Spleen (tissue), 11 donors: ENCODE results near the gene PIKFYVE. TPM values are rescaled to one million over a fixed set of nuclear protein-coding genes. Genes with fewer than 3 reads are reported as not detected.

Source experiments
- DNase-seq: peaks from one replicate; pipeline ENCODE4 v3.0.0-alpha.2; 2020
- H3K27ac ChIP-seq, 8 donors: fragments of 200-600 bp; sonication (generic) in 7 of 8; 1 replicate in 4 of 8; 2 replicates in 4 of 8; pipeline versions ENCODE4 v1.5.0 to v1.8.0; 2016 to 2021; ENCODE audit warnings: inconsistent platforms in 4 of 8, mild to moderate bottlenecking in 4 of 8, moderate library complexity in 1 of 8
- H3K27me3 ChIP-seq, 7 donors: fragments of 200-600 bp; sonication (generic) in 6 of 7; replicated peaks in 1 of 7; 1 replicate in 4 of 7; 2 replicates in 3 of 7; pipeline versions ENCODE4 v1.5.0 to v1.8.0; 2016 to 2021; ENCODE audit warnings: inconsistent platforms in 3 of 7, mild to moderate bottlenecking in 1 of 7
- H3K36me3 ChIP-seq, 6 donors: fragments of 200-600 bp; sonication (generic) in 5 of 6; 1 replicate in 4 of 6; 2 replicates in 2 of 6; pipeline versions ENCODE4 v1.5.0 to v1.8.0; 2016 to 2021; ENCODE audit warnings: inconsistent platforms in 2 of 6
- H3K4me1 ChIP-seq, 6 donors: fragments of 200-600 bp; sonication (generic) in 5 of 6; 1 replicate in 3 of 6; 2 replicates in 3 of 6; pipeline versions ENCODE4 v1.5.0 to v1.8.0; 2016 to 2021; ENCODE audit warnings: inconsistent platforms in 3 of 6
- H3K4me3 ChIP-seq, 8 donors: fragments of 200-600 bp; sonication (generic) in 7 of 8; 1 replicate in 4 of 8; 2 replicates in 4 of 8; pipeline versions ENCODE4 v1.5.0 to v1.8.0; 2016 to 2021; ENCODE audit warnings: inconsistent platforms in 4 of 8, mild to moderate bottlenecking in 4 of 8, moderate library complexity in 2 of 8
- H3K9me3 ChIP-seq, 8 donors: fragments of 200-600 bp; sonication (generic) in 7 of 8; 1 replicate in 4 of 8; 2 replicates in 4 of 8; pipeline versions ENCODE4 v1.5.0 to v1.8.0; 2016 to 2021; ENCODE audit warnings: inconsistent platforms in 4 of 8
- POLR2A ChIP-seq, 3 donors: fragments of 450-650 bp; IDR thresholded peaks; one replicate each; pipeline ENCODE4 v1.5.1; 2017; ENCODE audit warnings: antibody characterized with exemption in 3 of 3, mild to moderate bottlenecking in 1 of 3
- POLR2AphosphoS5 ChIP-seq, 3 donors: sonication (generic); formaldehyde crosslinking; IDR thresholded peaks; one replicate each; pipeline ENCODE4 v1.5.1; 2017; ENCODE audit warnings: antibody characterized with exemption in 3 of 3
- WGBS, 5 donors: extraction: QIAGEN DNeasy Blood & Tissue Kit in 3 of 5; methylation state at CpG; one replicate each; pipeline versions ENCODE4 v1.1.5 to v1.1.7; 2013 to 2018; 5-methylcytosine and 5-hydroxymethylcytosine counted together
- intact Hi-C: fragments of 100-400 bp; cut with DNase I; formaldehyde crosslinking; loops from one replicate; pipeline ENCODE4 v1.15.0; 2023; ENCODE audit warnings: low total_unique reads
- polyA plus RNA-seq, 3 donors: library from polyadenylated mRNA; stranded (reverse); fragments of 200-250 nt; gene quantifications; one replicate each; pipeline ENCODE4 v1.2.1, GENCODE V29; 2013
- total RNA-seq, 7 donors: library from RNA; depleted of rRNA in 3 of 7; stranded (reverse); fragments of >200 nt in 3 of 7; fragmentation: NEBNext Ultra II Directional in 4 of 7; extraction: Animal tissue kit (Norgen Biotek cat#: 25700) in 4 of 7; gene quantifications; one replicate each; pipeline versions ENCODE4 v1.1.0 to v1.2.1, GENCODE V29; 2016 to 2021
- TF ChIP-seq, protein P1 (sequence below), 11 experiments: fragments of 200-600 bp in 7 of 11; fragments of 450-650 bp in 4 of 11; sonication (generic) in 4 of 11; IDR thresholded peaks in 8 of 11; conservative IDR thresholded peaks in 3 of 11; 1 replicate in 7 of 11; 2 replicates in 4 of 11; pipeline versions ENCODE4 v1.4.0 to v1.8.0; 2016 to 2021; ENCODE audit warnings: antibody characterized with exemption in 11 of 11, inconsistent platforms in 4 of 11, mild to moderate bottlenecking in 1 of 11
- donor health status: healthy with polysubstance abuse.
- donor health status: DM: no; HTN: no; CAD: no; lungs with moderate emphysema.
- donor health status: DM: no; HTN: no; CAD: no.
- donor health status: Bipolar disorder and iron deficiency.
- donor health status: healthy.
- donor health status: DM: no; HTN: no; CAD: no.
- donor health status: DM: yes; HTN: yes; CAD: no.

The PIKFYVE gene
- total and polyA plus RNA-seq, 10 donors: 7.3 to 68.7 (median 52.7) TPM

DNA sequence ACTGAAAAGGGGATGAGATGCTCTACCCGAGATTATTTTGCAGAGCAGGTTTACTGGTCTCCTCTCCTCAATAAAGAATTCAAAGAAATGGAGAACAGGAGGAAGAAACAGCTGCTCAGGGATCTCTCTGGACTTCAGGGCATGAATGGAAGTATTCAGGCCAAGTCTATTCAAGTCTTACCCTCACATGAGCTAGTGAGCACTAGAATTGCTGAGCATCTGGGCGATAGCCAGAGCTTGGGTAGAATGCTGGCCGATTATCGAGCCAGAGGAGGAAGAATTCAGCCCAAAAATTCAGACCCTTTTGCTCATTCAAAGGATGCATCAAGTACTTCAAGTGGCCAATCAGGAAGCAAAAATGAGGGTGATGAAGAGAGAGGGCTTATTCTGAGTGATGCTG is 60.0 kb downstream of the PIKFYVE start:
- H3K27ac ChIP-seq: no peak overlapping the region
- no peak overlapping the region for H3K4me3 ChIP-seq
- no peak for DNase-seq
- peaks cover 18 to 96% (median 67%) of the 10 kb centered on the region in 6 donors for H3K36me3 ChIP-seq
- H3K27me3 ChIP-seq: no peaks in the 10 kb centered on the region
- intact Hi-C loops: no loop called here
- WGBS, 5 donors: 79 to 94% (median 91%) methylated on average over 4 of the region's 4 CpGs
- H3K4me1 ChIP-seq: peaks cover 0 to 14% (median 6%) of the 10 kb centered on the region in 6 donors
- TF ChIP-seq, protein P1, sequence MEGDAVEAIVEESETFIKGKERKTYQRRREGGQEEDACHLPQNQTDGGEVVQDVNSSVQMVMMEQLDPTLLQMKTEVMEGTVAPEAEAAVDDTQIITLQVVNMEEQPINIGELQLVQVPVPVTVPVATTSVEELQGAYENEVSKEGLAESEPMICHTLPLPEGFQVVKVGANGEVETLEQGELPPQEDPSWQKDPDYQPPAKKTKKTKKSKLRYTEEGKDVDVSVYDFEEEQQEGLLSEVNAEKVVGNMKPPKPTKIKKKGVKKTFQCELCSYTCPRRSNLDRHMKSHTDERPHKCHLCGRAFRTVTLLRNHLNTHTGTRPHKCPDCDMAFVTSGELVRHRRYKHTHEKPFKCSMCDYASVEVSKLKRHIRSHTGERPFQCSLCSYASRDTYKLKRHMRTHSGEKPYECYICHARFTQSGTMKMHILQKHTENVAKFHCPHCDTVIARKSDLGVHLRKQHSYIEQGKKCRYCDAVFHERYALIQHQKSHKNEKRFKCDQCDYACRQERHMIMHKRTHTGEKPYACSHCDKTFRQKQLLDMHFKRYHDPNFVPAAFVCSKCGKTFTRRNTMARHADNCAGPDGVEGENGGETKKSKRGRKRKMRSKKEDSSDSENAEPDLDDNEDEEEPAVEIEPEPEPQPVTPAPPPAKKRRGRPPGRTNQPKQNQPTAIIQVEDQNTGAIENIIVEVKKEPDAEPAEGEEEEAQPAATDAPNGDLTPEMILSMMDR (IDR thresholded peaks at IDR 0.05 in 8 of 11, conservative IDR thresholded peaks at IDR 0.05 in 3 of 11): no peak
- TF ChIP-seq POLR2AphosphoS5 (IDR thresholded peaks at IDR 0.05): peak in 1 of 3 donors; percentile 5
- no peaks in the 10 kb centered on the region for H3K9me3 ChIP-seq

DNA sequence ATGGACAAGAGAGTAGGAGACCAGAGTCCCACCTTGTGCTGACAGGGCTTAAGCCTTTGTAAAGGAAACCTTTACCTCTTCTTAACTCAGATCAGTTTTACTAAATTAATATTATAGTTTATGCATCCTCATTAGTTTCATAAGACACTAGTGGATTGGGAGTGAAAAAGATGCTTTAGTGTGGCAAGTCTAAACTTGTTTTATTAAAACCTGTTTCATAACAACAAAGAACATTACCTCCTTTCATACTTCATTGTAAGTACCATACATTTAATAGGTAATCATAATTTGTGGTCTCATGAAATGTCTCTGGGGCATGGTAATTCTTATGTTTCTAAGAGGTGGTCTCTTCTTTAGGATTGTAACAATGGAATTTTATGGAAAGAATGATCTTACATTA is 63.4 kb downstream of the PIKFYVE start:
- Histone ChIP-seq H3K36me3 (peaks cover 18 to 100% (median 88%) of the 10 kb centered on the region in 6 donors), H3K9me3 (no peaks in the 10 kb centered on the region), H3K4me1 (no peaks in the 10 kb centered on the region), H3K27me3 (no peaks in the 10 kb centered on the region), H3K4me3 (no peak overlapping the region), H3K27ac (no peak overlapping the region)
- DNase-seq: no peak
- intact Hi-C loops: no loop called here
- TF ChIP-seq POLR2A (IDR thresholded peaks at IDR 0.05): no peak
- no peak for TF ChIP-seq POLR2AphosphoS5 (IDR thresholded peaks at IDR 0.05)
- TF ChIP-seq, protein P1 (IDR thresholded peaks at IDR 0.05 in 8 of 11, conservative IDR thresholded peaks at IDR 0.05 in 3 of 11): no peak

DNA sequence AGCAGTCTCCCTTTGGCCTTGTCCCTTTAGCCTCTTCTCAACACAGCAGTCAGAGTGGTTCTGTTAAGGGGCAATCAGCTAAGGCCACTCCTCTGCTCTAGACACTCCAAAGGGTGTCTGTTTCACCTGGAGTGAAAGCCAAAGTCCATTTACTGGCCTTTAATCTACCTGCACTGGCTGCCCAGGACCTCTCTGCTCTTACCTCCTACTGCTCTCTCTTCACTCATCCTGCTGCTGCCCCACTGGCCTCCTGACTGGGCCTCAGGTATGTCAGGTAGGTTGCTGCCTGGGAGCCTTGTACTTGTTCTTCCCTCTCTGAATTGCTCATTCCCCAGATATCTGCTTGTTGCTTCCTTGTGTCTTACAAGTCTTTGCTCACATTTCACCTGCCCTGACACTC is 68.2 kb downstream of the PIKFYVE start:
- Histone ChIP-seq H3K4me1 (no peaks in the 10 kb centered on the region), H3K27me3 (no peaks in the 10 kb centered on the region), H3K27ac (no peak overlapping the region), H3K36me3 (peaks cover 3 to 100% (median 89%) of the 10 kb centered on the region in 6 donors), H3K4me3 (no peak overlapping the region), H3K9me3 (no peaks in the 10 kb centered on the region)
- TF ChIP-seq POLR2AphosphoS5 (IDR thresholded peaks at IDR 0.05): no peak
- TF ChIP-seq, protein P1 (IDR thresholded peaks at IDR 0.05 in 8 of 11, conservative IDR thresholded peaks at IDR 0.05 in 3 of 11): no peak
- no peak for TF ChIP-seq POLR2A (IDR thresholded peaks at IDR 0.05)
- intact Hi-C loops: no loop called here
- no peak for DNase-seq

DNA sequence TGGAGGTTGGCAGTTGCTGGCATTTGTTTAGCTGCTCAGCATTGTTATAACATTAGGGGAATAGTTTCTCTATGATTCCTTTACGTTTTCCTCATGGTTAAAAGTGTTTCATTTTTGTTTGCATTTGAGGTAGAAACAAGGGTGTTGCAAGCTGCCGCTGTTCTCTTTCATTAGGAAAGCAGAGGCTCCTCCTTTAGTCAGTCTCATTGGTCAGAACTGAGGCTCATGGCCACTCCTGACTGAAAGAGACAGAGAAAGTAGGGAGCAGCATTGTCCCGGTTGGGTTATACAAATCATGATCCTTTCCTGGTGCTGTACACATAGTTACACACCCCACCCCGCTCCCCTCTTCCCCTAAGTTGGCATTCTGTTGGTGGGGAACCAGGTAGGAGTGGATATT is 80.7 kb downstream of the PIKFYVE start:
- intact Hi-C loops: loop anchor here (10.0 kb wide), 1 partner anchor 52 kb away; no protein-coding TSS in a partner anchor
- no peak overlapping the region for H3K27ac ChIP-seq
- H3K4me3 ChIP-seq: no peak overlapping the region
- DNase-seq: no peak
- H3K9me3 ChIP-seq: no peaks in the 10 kb centered on the region
- 71 to 89% (median 79%) methylated on average over 4 of the region's 4 CpGs for whole genome bisulfite sequencing, 5 donors
- no peak for TF ChIP-seq POLR2A (IDR thresholded peaks at IDR 0.05)
- TF ChIP-seq, protein P1 (IDR thresholded peaks at IDR 0.05 in 8 of 11, conservative IDR thresholded peaks at IDR 0.05 in 3 of 11): no peak
- no peak for TF ChIP-seq POLR2AphosphoS5 (IDR thresholded peaks at IDR 0.05)
- H3K36me3 ChIP-seq: peaks cover 3 to 100% (median 86%) of the 10 kb centered on the region in 6 donors
- no peaks in the 10 kb centered on the region for H3K4me1 ChIP-seq
- no peaks in the 10 kb centered on the region for H3K27me3 ChIP-seq
